Measurements from ENCODE around the gene AMELY. TPM values are rescaled to one million over a fixed set of nuclear protein-coding genes. Genes with fewer than 3 reads are reported as not detected.

The AMELY gene
- total and polyA plus RNA-seq, 10 of the 15 experiments (the other 5 are each of a cell fraction or from before 2014, with no cell fraction given), result not detected

- no peak for ATAC-seq
- CTCF ChIA-PET, result no interaction called here
These were observed 940 bp downstream of the AMELY start, which contains the start of gene TBL1Y for GRCh38 chrY:6910372-6911252. TSS of gene TBL1Y (plus strand) at chrY:6910697. CDS start at chrY:7025085, 114,388 bp downstream.

GRCh38 chrY:6909856-6910255, 1.7 kb downstream of the AMELY start:
- no peak overlapping the region for H3K4me3 ChIP-seq
- no peak for DNase-seq (ENCODE audit: low read depth, low spot score)
- FAIRE-seq, result no peak
- H3K27ac ChIP-seq (ENCODE audit: control insufficient read depth, insufficient read depth), result no peak overlapping the region
- no peak overlapping the region for H3K4me2 ChIP-seq (ENCODE audit: control insufficient read depth, insufficient read depth)
- no TSS peak for BruUV-seq (replicated peaks)
- H3K36me3 ChIP-seq (ENCODE audit: control insufficient read depth in 2 of 2, insufficient read depth in 2 of 2, low read length in 1 of 2), result no peaks in the 10 kb centered on the region
- no peaks in the 10 kb centered on the region for H4K20me1 ChIP-seq (ENCODE audit: control insufficient read depth, insufficient read depth)
- POLR2A ChIA-PET, result no interaction called here
- no peak for ATAC-seq
- WGBS (ENCODE audit: insufficient coverage, insufficient replicate concordance, low lambda C conversion rate, missing lambda C conversion rate), result no CpG with 5 or more reads among the region's 14 CpGs
- H3K79me2 ChIP-seq (ENCODE audit: control insufficient read depth, insufficient read depth, low read length), result no peaks in the 10 kb centered on the region
- no peak overlapping the region for H2AFZ ChIP-seq (ENCODE audit: control insufficient read depth, low read depth, low read length)
- in situ Hi-C loops (cut with MboI) (no loop called here), intact Hi-C loops (cut with micrococcal nuclease; ENCODE audit: unreplicated experiment) (no loop called here)
- no peaks in the 10 kb centered on the region for H3K9me3 ChIP-seq (replicated peaks; ENCODE audit: control insufficient read depth, insufficient read depth, low read length)
- SMC1A ChIA-PET (ENCODE audit: uncharacterized antibody, unreplicated experiment), result no interaction called here
- CTCF ChIA-PET, result no interaction called here
- RAD21 ChIA-PET (ENCODE audit: unreplicated experiment), result no interaction called here
- no peaks in the 10 kb centered on the region for H3K27me3 ChIP-seq (replicated peaks in 1 of 2; ENCODE audit: control insufficient read depth in 2 of 2, insufficient read depth in 2 of 2, low read length in 1 of 2)
- H3K4me1 ChIP-seq (ENCODE audit: control insufficient read depth, insufficient read depth, low read length), result no peaks in the 10 kb centered on the region
- no peak overlapping the region for H3K9ac ChIP-seq (ENCODE audit: control insufficient read depth, insufficient read depth, low read length)
- TF ChIP-seq CHD4 (IDR thresholded peaks at IDR 0.05) (no peak), GATAD2B (conservative IDR thresholded peaks at IDR 0.05; ENCODE audit: low read depth) (no peak), ZNF384 (IDR thresholded peaks at IDR 0.05; ENCODE audit: borderline replicate concordance, low read depth, low read length) (no peak), SREBF2 (IDR thresholded peaks at IDR 0.05; ENCODE audit: low read length) (no peak), CREB1 (IDR thresholded peaks at IDR 0.05; ENCODE audit: low read depth) (no peak), RAD51 (IDR thresholded peaks at IDR 0.05) (no peak), PAX5 (IDR thresholded peaks at IDR 0.05; ENCODE audit: borderline replicate concordance, low read depth, low read length) (no peak), E4F1 (IDR thresholded peaks at IDR 0.05; ENCODE audit: borderline replicate concordance, partially characterized antibody) (no peak)
- TF ChIP-seq, protein P1, sequence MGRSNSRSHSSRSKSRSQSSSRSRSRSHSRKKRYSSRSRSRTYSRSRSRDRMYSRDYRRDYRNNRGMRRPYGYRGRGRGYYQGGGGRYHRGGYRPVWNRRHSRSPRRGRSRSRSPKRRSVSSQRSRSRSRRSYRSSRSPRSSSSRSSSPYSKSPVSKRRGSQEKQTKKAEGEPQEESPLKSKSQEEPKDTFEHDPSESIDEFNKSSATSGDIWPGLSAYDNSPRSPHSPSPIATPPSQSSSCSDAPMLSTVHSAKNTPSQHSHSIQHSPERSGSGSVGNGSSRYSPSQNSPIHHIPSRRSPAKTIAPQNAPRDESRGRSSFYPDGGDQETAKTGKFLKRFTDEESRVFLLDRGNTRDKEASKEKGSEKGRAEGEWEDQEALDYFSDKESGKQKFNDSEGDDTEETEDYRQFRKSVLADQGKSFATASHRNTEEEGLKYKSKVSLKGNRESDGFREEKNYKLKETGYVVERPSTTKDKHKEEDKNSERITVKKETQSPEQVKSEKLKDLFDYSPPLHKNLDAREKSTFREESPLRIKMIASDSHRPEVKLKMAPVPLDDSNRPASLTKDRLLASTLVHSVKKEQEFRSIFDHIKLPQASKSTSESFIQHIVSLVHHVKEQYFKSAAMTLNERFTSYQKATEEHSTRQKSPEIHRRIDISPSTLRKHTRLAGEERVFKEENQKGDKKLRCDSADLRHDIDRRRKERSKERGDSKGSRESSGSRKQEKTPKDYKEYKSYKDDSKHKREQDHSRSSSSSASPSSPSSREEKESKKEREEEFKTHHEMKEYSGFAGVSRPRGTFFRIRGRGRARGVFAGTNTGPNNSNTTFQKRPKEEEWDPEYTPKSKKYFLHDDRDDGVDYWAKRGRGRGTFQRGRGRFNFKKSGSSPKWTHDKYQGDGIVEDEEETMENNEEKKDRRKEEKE (IDR thresholded peaks at IDR 0.05), result no peak

More at GRCh38 chrY:6910372-6911252, 940 bp downstream of the AMELY start, which contains the start of gene TBL1Y:
- DNase-seq (ENCODE audit: low read depth, low spot score), result no peak
- H2AFZ ChIP-seq (ENCODE audit: control insufficient read depth, low read depth, low read length), result no peak within 1 kb of the TSS
- no peak within 1 kb of the TSS for H3K27ac ChIP-seq (ENCODE audit: control insufficient read depth, insufficient read depth)
- no peaks in the 10 kb centered on the region for H3K4me1 ChIP-seq (ENCODE audit: control insufficient read depth, insufficient read depth, low read length)
- no CpG with 5 or more reads among the region's 91 CpGs for WGBS (ENCODE audit: insufficient coverage, insufficient replicate concordance, low lambda C conversion rate, missing lambda C conversion rate)
- H4K20me1 ChIP-seq (ENCODE audit: control insufficient read depth, insufficient read depth), result no peaks in the 10 kb centered on the region
- SMC1A ChIA-PET (ENCODE audit: uncharacterized antibody, unreplicated experiment), result no interaction called here
- intact Hi-C loops (cut with micrococcal nuclease; ENCODE audit: unreplicated experiment), result no loop called here
- TF ChIP-seq MEF2B (IDR thresholded peaks at IDR 0.05; ENCODE audit: partially characterized antibody, poor library complexity, severe bottlenecking), result no peak
- TF ChIP-seq, protein P2, sequence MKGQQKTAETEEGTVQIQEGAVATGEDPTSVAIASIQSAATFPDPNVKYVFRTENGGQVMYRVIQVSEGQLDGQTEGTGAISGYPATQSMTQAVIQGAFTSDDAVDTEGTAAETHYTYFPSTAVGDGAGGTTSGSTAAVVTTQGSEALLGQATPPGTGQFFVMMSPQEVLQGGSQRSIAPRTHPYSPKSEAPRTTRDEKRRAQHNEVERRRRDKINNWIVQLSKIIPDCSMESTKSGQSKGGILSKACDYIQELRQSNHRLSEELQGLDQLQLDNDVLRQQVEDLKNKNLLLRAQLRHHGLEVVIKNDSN (IDR thresholded peaks at IDR 0.05; ENCODE audit: borderline replicate concordance, extremely low read length, insufficient read depth, low read depth, low read length), result no peak
- H3K4me3 ChIP-seq, result no peak within 1 kb of the TSS
- H3K79me2 ChIP-seq (ENCODE audit: control insufficient read depth, insufficient read depth, low read length), result no peaks in the 10 kb centered on the region
- FAIRE-seq, result no peak
- no peaks in the 10 kb centered on the region for H3K36me3 ChIP-seq (ENCODE audit: control insufficient read depth in 2 of 2, insufficient read depth in 2 of 2, low read length in 1 of 2)
- POLR2A ChIA-PET, result no interaction called here
- in situ Hi-C loops (cut with MboI), result no loop called here
- BruUV-seq (replicated peaks), result no TSS peak
- H3K9me3 ChIP-seq (replicated peaks; ENCODE audit: control insufficient read depth, insufficient read depth, low read length), result no peaks in the 10 kb centered on the region
- RAD21 ChIA-PET (ENCODE audit: unreplicated experiment), result no interaction called here
- H3K4me2 ChIP-seq (ENCODE audit: control insufficient read depth, insufficient read depth), result no peak within 1 kb of the TSS
- H3K27me3 ChIP-seq (replicated peaks in 1 of 2; ENCODE audit: control insufficient read depth in 2 of 2, insufficient read depth in 2 of 2, low read length in 1 of 2), result no peaks in the 10 kb centered on the region
- no peak within 1 kb of the TSS for H3K9ac ChIP-seq (ENCODE audit: control insufficient read depth, insufficient read depth, low read length)
